Naive thymus-derived CD8-positive, alpha-beta T cell (primary cell): ENCODE measurements around the gene KCTD16. TPM values are rescaled to one million over a fixed set of nuclear protein-coding genes. Genes with fewer than 3 reads are reported as not detected.

Experiments used
- ATAC-seq, 2 donors: fragments of 150-1000 bp; cut with Tn5 transposase in 1 of 2; sonication (Bioruptor Pico), chemical (Tn5 transposase) in 1 of 2; 1 replicate in 1 of 2; 2 replicates in 1 of 2; pipeline ENCODE4 v1.10.0; 2021; ENCODE audit warnings: mild to moderate bottlenecking in 2 of 2, moderate library complexity in 2 of 2
- POLR2A ChIA-PET: fragments of 350-600 bp; sonication (Branson Sonifier 250); formaldehyde crosslinking; loops from one replicate; lab custom pipeline; 2021; ENCODE audit warnings: antibody characterized with exemption; lab: Charles Lee
- DNase-seq, 10 donors: peaks; one replicate each; pipeline versions ENCODE4 v3.0.0 to v3.0.0-alpha.2; 2020 to 2022
- H3K27ac Mint-ChIP-seq, 10 donors: one replicate each; pipeline ENCODE4 v1.8.0; 2020 to 2022; ENCODE audit warnings: mild to moderate bottlenecking in 10 of 10, mixed read lengths in 10 of 10, moderate library complexity in 4 of 10, inconsistent platforms in 1 of 10
- H3K27me3 Mint-ChIP-seq, 5 donors: one replicate each; pipeline ENCODE4 v1.8.0; 2021 to 2022; ENCODE audit warnings: mixed read lengths in 5 of 5
- H3K36me3 Mint-ChIP-seq, 3 donors: one replicate each; pipeline ENCODE4 v1.8.0; 2020 to 2022; ENCODE audit warnings: mixed read lengths in 3 of 3, mild to moderate bottlenecking in 2 of 3, inconsistent platforms in 1 of 3
- H3K4me1 Mint-ChIP-seq, 4 donors: one replicate each; pipeline ENCODE4 v1.8.0; 2021 to 2022; ENCODE audit warnings: mixed read lengths in 4 of 4
- H3K4me3 Mint-ChIP-seq, 10 donors: one replicate each; pipeline ENCODE4 v1.8.0; 2020 to 2022; ENCODE audit warnings: mild to moderate bottlenecking in 10 of 10, mixed read lengths in 10 of 10, moderate library complexity in 6 of 10, inconsistent platforms in 1 of 10
- H3K9me3 Mint-ChIP-seq, 9 donors: one replicate each; pipeline ENCODE4 v1.8.0; 2020 to 2022; ENCODE audit warnings: mixed read lengths in 9 of 9, mild to moderate bottlenecking in 3 of 9, inconsistent platforms in 1 of 9, moderate library complexity in 1 of 9
- polyA plus RNA-seq, 3 donors: library from polyadenylated mRNA; unstranded; fragments of 300-500 nt; fragmentation: Illumina TruSeq; gene quantifications; one replicate each; pipeline ENCODE4 v1.2.3, GENCODE V29; 2021
- total RNA-seq, 8 experiments: library from RNA in 2 of 8; stranded (reverse) in 2 of 8; gene quantifications; one replicate each; pipeline ENCODE4 v1.2.3 and lab custom pipeline; 2021 to 2026

Gene KCTD16
- total and polyA plus RNA-seq, 5 experiments from 2014 or later, result 0.13 to 0.27 TPM; not detected in 3

DNA sequence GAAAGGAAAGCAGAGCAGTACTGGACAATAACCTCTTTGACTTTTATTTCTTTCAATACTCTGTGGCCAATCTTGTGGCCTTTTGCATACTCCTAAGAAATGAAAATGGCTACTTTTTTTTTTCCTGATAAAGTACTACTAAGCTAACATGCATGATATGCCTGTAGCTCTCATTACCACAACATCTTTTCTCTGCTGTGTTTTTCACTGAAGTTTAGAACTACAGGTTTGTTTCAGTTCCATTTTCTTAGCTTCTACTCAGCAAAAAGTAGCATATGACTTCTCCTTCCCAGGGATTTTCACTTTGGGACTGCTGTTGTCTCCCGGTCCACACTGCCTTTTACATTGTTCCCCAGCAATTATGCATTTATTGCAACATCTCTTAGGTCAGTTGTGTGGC lies 204.0 kb downstream of the KCTD16 start:
- H3K27ac Mint-ChIP-seq, result no peak overlapping the region
- H3K4me3 Mint-ChIP-seq, result no peak overlapping the region

DNA sequence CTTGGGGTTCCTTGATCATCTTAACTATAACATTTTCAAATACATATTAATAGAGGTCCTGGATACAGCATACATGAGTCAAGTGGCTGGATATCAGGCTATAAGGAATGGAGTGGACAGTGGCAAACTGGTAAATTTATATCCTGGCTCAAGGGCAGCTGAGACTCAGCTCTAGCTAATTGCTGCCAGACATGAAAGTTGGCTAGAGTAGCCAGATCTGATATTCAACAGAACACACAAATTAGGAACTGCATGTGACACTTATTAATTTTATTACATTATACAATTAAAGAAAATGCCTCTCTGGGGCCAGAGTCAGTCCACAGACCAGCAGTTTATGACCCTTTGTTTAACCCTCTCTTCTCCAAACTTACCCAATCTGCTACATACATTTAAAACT lies 206.5 kb downstream of the KCTD16 start:
- H3K36me3 Mint-ChIP-seq, result peaks cover 0 to 15% (median 0%) of the 10 kb centered on the region in 3 donors
- ATAC-seq (no peak), DNase-seq (no peak)
- no peak overlapping the region for H3K27ac Mint-ChIP-seq
- POLR2A ChIA-PET, result no interaction called here
- H3K9me3 Mint-ChIP-seq, result peaks cover 7 to 32% (median 11%) of the 10 kb centered on the region in 9 donors
- no peaks in the 10 kb centered on the region for H3K4me1 Mint-ChIP-seq
- no peak overlapping the region for H3K4me3 Mint-ChIP-seq
- H3K27me3 Mint-ChIP-seq, result peaks cover 0 to 9% (median 3%) of the 10 kb centered on the region in 5 donors

More for the DNA sequence above, 204.0 kb downstream of the KCTD16 start:
- POLR2A ChIA-PET, result no interaction called here
- ATAC-seq, result no peak
- Mint-ChIP-seq H3K36me3 (no peaks in the 10 kb centered on the region), H3K9me3 (peaks cover 0 to 10% (median 7%) of the 10 kb centered on the region in 9 donors), H3K27me3 (peaks cover 0 to 7% (median 3%) of the 10 kb centered on the region in 5 donors), H3K4me1 (no peaks in the 10 kb centered on the region)
- no peak for DNase-seq

DNA sequence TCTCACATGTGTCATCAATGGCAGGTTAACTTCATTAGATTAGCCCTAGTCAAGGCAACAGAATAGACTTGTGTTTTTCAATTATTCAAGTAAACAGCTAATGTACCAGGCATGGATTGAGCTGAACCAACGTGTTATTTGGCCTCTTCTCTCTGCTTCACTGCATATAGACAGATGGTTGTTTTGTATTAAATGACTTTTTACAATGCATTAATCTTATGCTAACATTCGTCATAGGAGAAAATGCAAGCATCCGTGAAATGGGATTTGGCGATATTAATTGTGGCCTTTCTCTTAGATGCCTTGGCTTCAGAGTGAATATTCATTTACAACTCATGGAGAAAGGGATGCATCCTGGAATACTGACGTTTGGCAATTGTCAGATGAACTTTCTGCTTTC lies 208.0 kb downstream of the KCTD16 start:
- POLR2A ChIA-PET, result no interaction called here
- no peak for ATAC-seq

DNA sequence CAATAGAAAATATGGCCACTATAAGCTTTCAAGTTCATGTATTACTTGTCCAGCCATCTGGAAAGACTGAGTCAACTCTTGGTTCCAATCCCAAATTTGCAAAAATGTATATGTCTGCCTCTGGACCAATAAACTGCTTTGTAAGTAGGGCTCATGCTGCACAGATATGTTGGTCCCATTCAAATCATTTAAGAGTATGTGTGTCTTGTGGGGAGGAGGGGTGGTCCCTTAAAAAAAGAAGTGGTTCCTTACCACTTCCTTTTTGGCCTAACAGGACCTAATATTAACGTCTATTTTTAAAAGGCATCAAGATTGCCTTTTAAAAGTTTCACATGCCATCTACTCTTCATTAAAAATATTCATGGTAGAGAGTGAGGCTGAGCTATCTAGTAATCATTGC lies 214.9 kb downstream of the KCTD16 start:
- Mint-ChIP-seq H3K27ac (no peak overlapping the region), H3K27me3 (peaks cover 0 to 3% (median 0%) of the 10 kb centered on the region in 5 donors), H3K36me3 (peaks cover 0 to 18% (median 0%) of the 10 kb centered on the region in 3 donors), H3K9me3 (peaks cover 0 to 35% (median 17%) of the 10 kb centered on the region in 9 donors), H3K4me3 (no peak overlapping the region), H3K4me1 (no peaks in the 10 kb centered on the region)
- no peak for ATAC-seq
- no peak for DNase-seq
- POLR2A ChIA-PET, result no interaction called here

More for the DNA sequence above, 208.0 kb downstream of the KCTD16 start:
- H3K36me3 Mint-ChIP-seq, result peaks cover 0 to 22% (median 0%) of the 10 kb centered on the region in 3 donors
- H3K4me1 Mint-ChIP-seq, result no peaks in the 10 kb centered on the region
- no peak overlapping the region for H3K27ac Mint-ChIP-seq
- H3K9me3 Mint-ChIP-seq, result peaks cover 7 to 42% (median 11%) of the 10 kb centered on the region in 9 donors
- no peak overlapping the region for H3K4me3 Mint-ChIP-seq
- DNase-seq, result no peak
- H3K27me3 Mint-ChIP-seq, result peaks cover 0 to 9% (median 3%) of the 10 kb centered on the region in 5 donors

- POLR2A ChIA-PET, result no interaction called here
- Mint-ChIP-seq H3K27me3 (peaks cover 0 to 5% (median 2%) of the 10 kb centered on the region in 5 donors), H3K4me3 (no peak overlapping the region), H3K4me1 (peaks cover 0 to 2% (median 0%) of the 10 kb centered on the region in 4 donors), H3K27ac (no peak overlapping the region), H3K36me3 (peaks cover 0 to 13% (median 0%) of the 10 kb centered on the region in 3 donors), H3K9me3 (peaks cover 0 to 35% (median 11%) of the 10 kb centered on the region in 9 donors)
- ATAC-seq (no peak), DNase-seq (no peak)
These were observed 215.6 kb downstream of the KCTD16 start for GRCh38 chr5:144386315-144386714.

- peaks cover 0 to 2% (median 0%) of the 10 kb centered on the region in 4 donors for H3K4me1 Mint-ChIP-seq
- H3K27ac Mint-ChIP-seq, result no peak overlapping the region
- H3K36me3 Mint-ChIP-seq, result no peaks in the 10 kb centered on the region
- DNase-seq (no peak), ATAC-seq (no peak)
- POLR2A ChIA-PET, result no interaction called here
- H3K9me3 Mint-ChIP-seq, result peaks cover 0 to 28% (median 2%) of the 10 kb centered on the region in 9 donors
- peaks cover 0 to 5% (median 2%) of the 10 kb centered on the region in 5 donors for H3K27me3 Mint-ChIP-seq
- H3K4me3 Mint-ChIP-seq, result no peak overlapping the region
These were observed 219.5 kb downstream of the KCTD16 start for GRCh38 chr5:144390133-144390532.

DNA sequence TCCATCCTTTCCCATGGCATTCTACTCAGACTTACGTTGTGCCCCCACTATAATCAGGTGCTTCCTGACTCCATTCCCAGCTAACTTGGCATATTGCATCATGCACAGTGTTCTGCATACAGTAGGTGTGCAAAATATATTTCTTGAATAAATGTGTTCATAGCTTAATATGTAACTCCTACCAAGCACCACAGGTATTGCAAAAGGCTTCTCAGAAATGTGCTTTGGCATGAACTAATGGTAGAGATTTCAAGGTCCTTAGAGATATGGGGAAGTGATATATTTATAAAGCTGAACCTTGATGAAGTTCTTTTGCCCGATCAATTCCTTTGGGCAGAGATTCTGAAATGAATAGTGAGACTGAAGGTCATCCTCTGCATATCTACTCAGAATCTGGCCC lies 220.4 kb downstream of the KCTD16 start:
- DNase-seq (no peak), ATAC-seq (no peak)
- Mint-ChIP-seq H3K27ac (no peak overlapping the region), H3K9me3 (peaks cover 0 to 28% (median 2%) of the 10 kb centered on the region in 9 donors), H3K4me1 (peaks cover 0 to 2% (median 0%) of the 10 kb centered on the region in 4 donors), H3K4me3 (no peak overlapping the region), H3K36me3 (no peaks in the 10 kb centered on the region), H3K27me3 (peaks cover 0 to 5% (median 2%) of the 10 kb centered on the region in 5 donors)
- POLR2A ChIA-PET, result no interaction called here

DNA sequence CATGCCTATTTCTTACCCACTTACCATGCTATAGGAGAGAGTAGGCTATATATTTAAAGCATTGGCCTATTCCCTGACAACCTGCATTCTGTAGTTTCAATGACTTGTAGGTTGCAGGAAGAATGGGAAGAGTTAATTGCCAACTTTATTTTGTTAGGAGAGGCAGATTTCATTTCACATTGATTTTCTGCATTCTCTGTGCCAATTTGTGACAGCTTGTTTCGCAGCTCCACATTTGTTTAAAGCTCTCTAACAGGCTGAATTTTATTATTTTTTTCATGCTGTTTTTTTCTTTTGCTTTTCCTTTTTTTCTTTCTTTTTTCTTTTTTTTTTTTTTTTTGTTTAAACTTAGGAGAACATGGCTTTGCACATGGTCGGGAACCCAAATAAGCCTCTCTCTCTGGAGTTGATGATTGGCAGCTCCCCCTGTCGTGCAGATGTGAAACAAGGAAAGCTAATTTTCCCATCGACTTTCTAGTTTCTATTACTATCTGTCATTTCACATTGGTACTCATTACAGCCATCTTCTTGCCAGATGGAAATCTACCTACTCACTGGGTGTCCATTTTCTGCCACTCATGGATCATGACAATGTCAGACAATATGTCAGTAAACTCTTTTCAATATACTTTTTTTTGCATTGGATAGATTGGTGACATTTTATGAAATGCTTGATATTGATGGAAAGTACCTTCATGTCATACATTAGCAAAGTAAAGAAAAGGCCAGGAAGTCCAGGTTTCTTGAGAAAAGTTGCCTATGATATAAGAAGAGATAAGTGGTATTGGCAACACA lies 223.2 kb downstream of the KCTD16 start:
- DNase-seq, result no peak
- Mint-ChIP-seq H3K27ac (no peak overlapping the region), H3K9me3 (peaks cover 0 to 28% (median 2%) of the 10 kb centered on the region in 9 donors), H3K36me3 (no peaks in the 10 kb centered on the region), H3K27me3 (peaks cover 0 to 5% (median 2%) of the 10 kb centered on the region in 5 donors), H3K4me3 (no peak overlapping the region), H3K4me1 (peaks cover 0 to 2% (median 0%) of the 10 kb centered on the region in 4 donors)
- no peak for ATAC-seq
- POLR2A ChIA-PET, result no interaction called here

DNA sequence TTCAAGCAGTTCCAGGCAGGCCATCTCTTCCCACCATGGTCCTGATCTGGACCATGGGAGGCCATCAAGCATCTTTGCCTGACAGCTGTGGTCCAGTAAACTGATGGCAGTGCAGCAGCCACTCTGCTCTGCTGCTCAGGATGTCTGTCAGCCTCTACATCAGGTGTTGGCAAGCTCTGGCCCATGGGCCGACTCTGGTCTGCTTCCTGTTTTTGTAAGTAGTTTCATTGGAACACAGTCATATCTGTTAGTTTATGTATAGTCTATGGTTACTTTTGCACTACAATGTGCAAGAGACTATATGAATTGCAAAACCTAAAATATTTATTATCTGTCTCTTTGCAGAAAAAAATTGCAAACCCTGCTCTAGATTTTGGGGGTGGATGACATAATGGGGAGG lies 225.0 kb downstream of the KCTD16 start:
- DNase-seq (no peak), ATAC-seq (no peak)
- Mint-ChIP-seq H3K36me3 (no peaks in the 10 kb centered on the region), H3K4me1 (peaks cover 0 to 3% (median 0%) of the 10 kb centered on the region in 4 donors), H3K9me3 (peaks cover 0 to 17% (median 1%) of the 10 kb centered on the region in 9 donors), H3K27me3 (peaks cover 0 to 4% (median 2%) of the 10 kb centered on the region in 5 donors), H3K4me3 (no peak overlapping the region), H3K27ac (no peak overlapping the region)
- POLR2A ChIA-PET, result no interaction called here

DNA sequence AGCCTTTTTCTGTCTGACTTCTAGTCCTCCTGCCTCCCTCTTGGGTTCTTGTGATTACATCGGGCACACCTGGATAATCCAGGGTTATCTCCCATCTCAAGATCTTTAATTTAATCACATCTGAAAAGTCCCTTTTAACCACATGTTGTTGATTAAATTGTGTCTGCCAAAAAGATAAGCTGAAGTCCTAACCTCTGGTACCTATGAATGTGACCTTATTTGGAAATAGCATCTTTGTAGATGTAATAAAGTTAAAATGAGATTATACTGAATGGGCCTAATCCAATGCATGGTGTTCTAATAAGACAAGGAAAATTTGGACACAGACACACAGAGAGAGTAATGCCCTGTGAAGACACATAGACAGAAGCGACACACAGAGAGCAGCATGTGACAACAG lies 232.4 kb downstream of the KCTD16 start:
- H3K4me3 Mint-ChIP-seq, result no peak overlapping the region
- H3K27me3 Mint-ChIP-seq, result peaks cover 0 to 2% (median 0%) of the 10 kb centered on the region in 5 donors
- no peaks in the 10 kb centered on the region for H3K36me3 Mint-ChIP-seq
- H3K4me1 Mint-ChIP-seq, result peaks cover 0 to 2% (median 0%) of the 10 kb centered on the region in 4 donors
- no peak for DNase-seq
- ATAC-seq, result no peak
- no peak overlapping the region for H3K27ac Mint-ChIP-seq
- POLR2A ChIA-PET, result no interaction called here
- peaks cover 0 to 5% (median 0%) of the 10 kb centered on the region in 9 donors for H3K9me3 Mint-ChIP-seq

GRCh38 chr5:144403817-144404420 lies 233.2 kb downstream of the KCTD16 start:
- Mint-ChIP-seq H3K9me3 (peaks cover 0 to 9% (median 4%) of the 10 kb centered on the region in 9 donors), H3K4me3 (no peak overlapping the region), H3K4me1 (peaks cover 0 to 2% (median 0%) of the 10 kb centered on the region in 4 donors), H3K27ac (no peak overlapping the region), H3K36me3 (no peaks in the 10 kb centered on the region), H3K27me3 (peaks cover 0 to 4% (median 1%) of the 10 kb centered on the region in 5 donors)
- POLR2A ChIA-PET, result no interaction called here
- no peak for DNase-seq
- ATAC-seq, result no peak

- peaks cover 0 to 11% (median 4%) of the 10 kb centered on the region in 9 donors for H3K9me3 Mint-ChIP-seq
- H3K36me3 Mint-ChIP-seq, result no peaks in the 10 kb centered on the region
- H3K27me3 Mint-ChIP-seq, result peaks cover 0 to 4% (median 1%) of the 10 kb centered on the region in 5 donors
- no peak overlapping the region for H3K4me3 Mint-ChIP-seq
- H3K4me1 Mint-ChIP-seq, result peaks cover 0 to 2% (median 0%) of the 10 kb centered on the region in 4 donors
- no peak overlapping the region for H3K27ac Mint-ChIP-seq
- POLR2A ChIA-PET, result no interaction called here
- DNase-seq (no peak), ATAC-seq (no peak)
These were observed 234.0 kb downstream of the KCTD16 start for GRCh38 chr5:144404672-144405071.

DNA sequence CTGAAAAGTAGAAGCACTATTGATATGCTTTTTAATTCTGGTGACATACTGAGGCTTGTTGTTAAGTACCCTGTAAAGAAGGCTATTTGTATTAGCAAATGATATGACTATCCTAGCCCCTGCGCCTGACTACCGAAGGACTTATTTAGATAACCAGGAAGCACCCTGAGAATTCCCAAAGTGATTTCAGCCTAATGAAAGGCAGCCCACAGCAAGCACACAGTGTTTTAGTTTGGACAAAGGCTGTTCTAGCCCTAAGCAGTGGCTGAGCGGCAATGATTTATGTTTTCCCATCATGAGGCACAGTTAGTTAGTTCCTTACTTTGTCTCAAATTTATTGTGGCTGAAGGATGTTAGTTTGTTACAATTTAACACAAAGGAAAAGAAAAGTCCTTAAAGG lies 235.3 kb downstream of the KCTD16 start:
- Mint-ChIP-seq H3K9me3 (peaks cover 0 to 11% (median 8%) of the 10 kb centered on the region in 9 donors), H3K27ac (no peak overlapping the region), H3K36me3 (no peaks in the 10 kb centered on the region), H3K4me3 (no peak overlapping the region), H3K27me3 (peaks cover 0 to 8% (median 0%) of the 10 kb centered on the region in 5 donors), H3K4me1 (no peaks in the 10 kb centered on the region)
- POLR2A ChIA-PET, result no interaction called here
- no peak for DNase-seq
- ATAC-seq, result no peak
